DOHH2 (cell line): ENCODE measurements around the gene ATP13A1.
A peak's percentile ranks its signal among the peaks of the same experiment; 100 is the strongest.
"Not testable (repeated sequence)": the region's sequence is repeated elsewhere in the genome, so short reads cannot be mapped to it uniquely, and the experiment has no call there.

Experiments
- H3F3A ChIP-seq: fragments of 200-600 bp; sonication (generic), shearing (Covaris generic); 2 replicates; pipeline ENCODE4 v1.6.0; 2016; ENCODE audit warnings: antibody characterized with exemption, mild to moderate bottlenecking; ENCODE audit not compliant: control insufficient read depth, insufficient read depth
- H3K27ac ChIP-seq: fragments of 200-600 bp; sonication (generic); 2 replicates; pipeline ENCODE4 v1.5.1; 2014; ENCODE audit warnings: low read depth, mild to moderate bottlenecking, low read length, moderate library complexity
- H3K27me3 ChIP-seq: fragments of 200-600 bp; sonication (generic); 2 replicates; pipeline ENCODE4 v1.6.1; 2014; ENCODE audit warnings: mild to moderate bottlenecking, low read length, mixed read lengths; ENCODE audit not compliant: control insufficient read depth
- H3K36me3 ChIP-seq: fragments of 200-600 bp; sonication (generic); 2 replicates; pipeline ENCODE4 v1.6.1; 2014; ENCODE audit warnings: mild to moderate bottlenecking, low read length, moderate library complexity, mixed read lengths; ENCODE audit not compliant: control insufficient read depth
- H3K4me1 ChIP-seq: fragments of 200-600 bp; sonication (generic); 2 replicates; pipeline ENCODE4 v1.6.1; 2014; ENCODE audit warnings: mild to moderate bottlenecking, low read length, mixed read lengths; ENCODE audit not compliant: control insufficient read depth
- H3K4me2 ChIP-seq: fragments of 200-600 bp; sonication (generic); 2 replicates; pipeline ENCODE4 v1.6.0; 2014; ENCODE audit warnings: mild to moderate bottlenecking, low read length, moderate library complexity
- H3K4me3 ChIP-seq: fragments of 200-600 bp; sonication (generic); 2 replicates; pipeline ENCODE4 v1.5.1; 2014; ENCODE audit warnings: mild to moderate bottlenecking, low read length, mixed read lengths
- H3K79me2 ChIP-seq: fragments of 200-600 bp; sonication (generic); 2 replicates; pipeline ENCODE4 v1.6.1; 2014; ENCODE audit warnings: mild to moderate bottlenecking, low read length, mixed read lengths; ENCODE audit not compliant: control insufficient read depth
- H3K9me2 ChIP-seq: fragments of 200-600 bp; sonication (generic); replicated peaks from 2 replicates; pipeline ENCODE4 v1.6.1; 2014; ENCODE audit warnings: mild to moderate bottlenecking, low read length, mixed read lengths; ENCODE audit not compliant: control insufficient read depth
- H3K9me3 ChIP-seq: fragments of 200-600 bp; sonication (generic); 2 replicates; pipeline ENCODE4 v1.6.1; 2014; ENCODE audit warnings: antibody characterized with exemption, low read length, mixed read lengths; ENCODE audit not compliant: control insufficient read depth, insufficient read depth
- H4K20me1 ChIP-seq: fragments of 200-600 bp; sonication (generic); 2 replicates; pipeline ENCODE4 v1.6.0; 2014; ENCODE audit warnings: low read depth, mild to moderate bottlenecking, antibody characterized with exemption, low read length, moderate library complexity; ENCODE audit not compliant: control insufficient read depth, insufficient read depth
- CTCF ChIP-seq: fragments of 200-600 bp; sonication (generic); IDR thresholded peaks from one replicate; pipeline ENCODE4 v1.5.1; 2014; ENCODE audit warnings: antibody characterized with exemption, mild to moderate bottlenecking, low read depth, low read length; ENCODE audit not compliant: poor library complexity, severe bottlenecking
- EZH2phosphoT487 ChIP-seq: fragments of 200-600 bp; sonication (generic); IDR thresholded peaks from 2 replicates; pipeline ENCODE4 v1.6.1; 2017; ENCODE audit warnings: borderline replicate concordance, mild to moderate bottlenecking, antibody characterized with exemption, low read length, moderate library complexity, mixed read lengths

ATP13A1 gene

GRCh38 chr19:19674315-19674714 is 10.8 kb upstream of the ATP13A1 start:
- peaks cover 90% of the 10 kb centered on the region for H3K79me2 ChIP-seq
- peaks cover 31% of the 10 kb centered on the region; the same call in 1 of the 2 replicates for H3K9me3 ChIP-seq

DNA sequence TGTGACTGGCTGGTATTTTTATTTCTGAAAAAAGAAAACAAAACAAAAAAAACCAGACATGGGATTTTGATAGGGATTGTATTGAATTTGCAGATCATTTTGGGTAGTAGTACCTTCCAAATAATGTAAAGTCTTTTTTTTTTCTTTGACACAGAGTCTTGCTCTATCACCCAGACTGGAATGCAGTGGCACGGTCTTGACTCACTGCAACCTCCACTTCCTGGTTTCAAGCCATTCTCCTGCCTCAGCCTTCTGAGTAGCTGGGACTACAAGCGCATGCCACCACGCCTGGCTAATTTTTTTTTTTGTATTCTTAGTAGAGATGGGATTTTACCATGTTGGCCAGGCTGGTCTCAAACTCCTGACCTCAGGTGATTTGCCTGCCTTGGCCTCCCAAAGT is 9.3 kb upstream of the ATP13A1 start:
- Histone ChIP-seq H3K79me2 (peaks cover 91% of the 10 kb centered on the region), H3K9me2 (no peaks in the 10 kb centered on the region), H3K4me2 (no peak overlapping the region), H3K27ac (no peak overlapping the region), H3K36me3 (peaks cover 87% of the 10 kb centered on the region), H3K4me1 (peaks cover 16% of the 10 kb centered on the region), H4K20me1 (no peaks in the 10 kb centered on the region), H3F3A (peaks cover 2% of the 10 kb centered on the region), H3K27me3 (no peaks in the 10 kb centered on the region), H3K4me3 (no peak overlapping the region), H3K9me3 (peaks cover 30% of the 10 kb centered on the region; the same call in 1 of the 2 replicates)
- TF ChIP-seq CTCF (no peak), EZH2phosphoT487 (no peak)

More at GRCh38 chr19:19674315-19674714, 10.8 kb upstream of the ATP13A1 start:
- Histone ChIP-seq H3K4me2 (no peak overlapping the region), H3K4me1 (peaks cover 14% of the 10 kb centered on the region), H3K4me3 (no peak overlapping the region; the same call in 1 of the 2 replicates), H3K27ac (no peak overlapping the region), H3K27me3 (no peaks in the 10 kb centered on the region), H3K36me3 (peaks cover 96% of the 10 kb centered on the region), H3K9me2 (no peaks in the 10 kb centered on the region), H3F3A (no peaks in the 10 kb centered on the region), H4K20me1 (no peaks in the 10 kb centered on the region)
- TF ChIP-seq EZH2phosphoT487 (no peak), CTCF (no peak)

DNA sequence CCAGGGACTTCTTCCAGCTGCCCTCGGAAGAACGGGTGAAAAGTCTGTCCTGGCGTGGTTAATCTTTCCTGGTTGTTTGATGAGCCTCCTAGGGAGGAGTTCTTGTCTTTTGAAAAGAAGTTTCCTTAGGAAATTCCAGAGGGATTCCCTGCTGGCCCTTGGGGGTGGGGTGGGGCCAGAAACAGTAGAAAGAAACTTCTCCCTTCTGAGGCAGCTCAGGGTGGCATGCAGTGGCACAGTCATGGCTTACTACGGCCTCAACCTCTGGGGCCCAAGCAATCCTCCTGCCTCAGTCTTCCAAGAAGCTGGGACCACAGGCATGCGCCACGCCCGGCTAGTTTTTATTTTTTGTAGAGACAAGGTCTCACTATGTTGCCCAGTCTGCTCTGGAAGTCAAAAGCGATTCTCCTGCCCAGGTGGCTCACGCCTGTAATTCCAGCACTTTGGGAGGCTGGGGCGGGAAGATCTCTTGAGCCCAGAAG is 6.6 kb upstream of the ATP13A1 start:
- Histone ChIP-seq H3K9me2 (no peaks in the 10 kb centered on the region), H3K27ac (peak overlapping the region; percentile 96), H3K4me1 (peaks cover 41% of the 10 kb centered on the region), H3K36me3 (peaks cover 61% of the 10 kb centered on the region), H3K27me3 (no peaks in the 10 kb centered on the region), H3K4me2 (peak overlapping the region; percentile 74), H4K20me1 (no peaks in the 10 kb centered on the region), H3K79me2 (peaks cover 82% of the 10 kb centered on the region), H3F3A (peaks cover 12% of the 10 kb centered on the region), H3K4me3 (peak overlapping the region; percentile 91), H3K9me3 (peaks cover 17% of the 10 kb centered on the region; the same call in 1 of the 2 replicates)
- no peak for TF ChIP-seq EZH2phosphoT487

GRCh38 chr19:19668230-19669012 is 4.9 kb upstream of the ATP13A1 start, which contains the start of gene ZNF101:
TSS of gene ZNF101 (plus strand) at chr19:19668839. CDS start at chr19:19668964, 125 bp downstream.
- Histone ChIP-seq H4K20me1 (no peaks in the 10 kb centered on the region), H3K4me2 (peak within 1 kb of the TSS; percentile 74), H3K27ac (peak within 1 kb of the TSS; percentile 96), H3K4me3 (peak within 1 kb of the TSS; percentile 91), H3K79me2 (peaks cover 78% of the 10 kb centered on the region), H3K27me3 (no peaks in the 10 kb centered on the region), H3K9me2 (no peaks in the 10 kb centered on the region), H3K36me3 (peaks cover 45% of the 10 kb centered on the region), H3K4me1 (peaks cover 46% of the 10 kb centered on the region), H3F3A (peaks cover 12% of the 10 kb centered on the region), H3K9me3 (peaks cover 10% of the 10 kb centered on the region; the same call in 1 of the 2 replicates)
- TF ChIP-seq EZH2phosphoT487 (no peak), CTCF (no peak)

DNA sequence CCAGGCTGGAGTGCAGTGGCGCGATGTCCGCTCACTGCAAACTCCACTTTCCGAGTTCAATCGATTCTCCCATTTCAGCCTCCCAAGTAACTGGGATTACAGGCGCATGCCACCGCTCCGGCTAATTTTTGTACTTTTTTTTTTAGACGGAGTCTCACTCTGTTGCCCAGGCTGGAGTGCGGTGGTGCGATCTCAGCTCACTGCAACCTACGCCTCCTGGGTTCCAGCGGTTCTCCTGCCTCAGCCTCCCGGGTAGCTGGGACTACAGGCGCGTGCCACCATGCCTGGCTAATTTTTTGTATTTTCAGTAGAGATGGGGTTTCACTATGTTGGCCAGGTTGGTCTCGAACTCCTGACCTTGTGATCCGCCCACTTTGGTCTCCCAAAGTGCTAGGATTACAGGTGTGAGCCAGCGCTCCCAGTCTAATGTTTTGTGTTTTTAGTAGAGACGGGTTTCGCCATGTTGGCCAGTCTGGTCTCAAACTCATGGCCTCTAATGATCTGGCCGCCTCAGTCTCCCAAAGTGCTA is 2.0 kb upstream of the ATP13A1 start:
- H3K4me2 ChIP-seq, result peak overlapping the region; percentile 74
- not testable (repeated sequence) for H3K27me3 ChIP-seq, H3K9me3 ChIP-seq, H4K20me1 ChIP-seq, H3K9me2 ChIP-seq
- H3K27ac ChIP-seq, result peak overlapping the region; percentile 96
- H3K4me1 ChIP-seq, result peaks cover 59% of the 10 kb centered on the region
- peaks cover 24% of the 10 kb centered on the region for H3F3A ChIP-seq
- peaks cover 78% of the 10 kb centered on the region for H3K79me2 ChIP-seq
- H3K4me3 ChIP-seq, result peak overlapping the region; percentile 91
- H3K36me3 ChIP-seq, result peaks cover 42% of the 10 kb centered on the region
